ENCODE results near the gene SLAIN2.

Gene SLAIN2

DNA sequence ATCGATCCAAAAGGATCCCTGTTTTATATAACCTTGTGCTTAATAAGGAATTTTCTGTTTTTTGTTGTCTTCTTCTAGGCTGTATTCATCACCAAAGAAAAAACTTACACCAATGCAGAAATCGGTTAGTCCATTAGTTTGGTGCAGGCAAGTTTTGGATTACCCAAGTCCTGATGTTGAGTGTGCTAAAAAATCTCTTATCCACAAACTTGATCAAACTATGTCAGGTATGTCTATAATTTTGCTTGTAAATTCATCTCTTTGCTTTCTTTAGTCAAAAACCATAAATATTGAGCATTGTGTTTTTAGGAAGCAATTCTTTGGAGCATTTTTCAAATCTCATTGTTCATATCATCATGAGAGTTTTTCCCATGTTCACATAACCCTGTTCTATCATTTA, 28.4 kb downstream of the SLAIN2 start:
- DNase-seq (ENCODE audit: low read depth) = no peak

DNA sequence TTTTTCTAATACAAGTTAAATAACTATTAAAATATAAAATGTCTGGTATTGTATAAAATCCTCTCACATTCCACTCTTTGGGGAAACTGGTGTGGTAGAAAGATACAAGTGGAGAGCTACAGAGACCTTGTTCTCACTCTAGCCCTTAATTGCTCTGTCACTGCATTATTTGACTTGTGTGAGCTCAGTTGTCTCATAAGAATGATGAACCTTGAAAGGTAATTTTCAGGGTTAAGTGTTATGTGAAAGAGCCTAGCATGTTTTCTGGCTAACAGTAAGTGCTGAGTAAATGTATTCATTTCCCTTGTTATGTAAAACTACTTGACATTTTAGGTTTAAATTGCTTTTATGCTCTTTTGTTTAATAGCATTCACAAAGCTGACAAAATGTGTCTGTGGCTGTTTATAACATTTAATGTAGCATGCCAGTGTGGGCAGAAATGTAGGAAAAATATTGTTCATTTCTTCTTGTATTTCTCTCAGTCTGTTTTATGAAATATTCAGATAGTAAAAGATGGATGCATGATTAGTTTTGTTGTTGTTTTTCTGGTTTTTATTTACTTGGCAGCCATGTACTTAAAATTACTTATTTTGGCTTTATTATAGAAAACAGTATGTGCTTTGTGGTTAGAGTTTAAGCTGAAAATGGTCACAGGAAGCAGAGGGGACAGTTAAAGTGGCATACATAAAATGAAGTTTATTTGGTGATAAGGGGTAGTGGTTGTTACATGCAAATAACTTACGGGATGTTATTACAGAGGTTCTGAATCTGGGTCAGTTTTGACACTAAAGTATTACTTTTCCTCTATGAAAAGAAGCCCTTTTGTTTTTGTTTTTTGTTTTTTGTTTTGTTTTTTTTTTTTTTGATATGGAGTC, 29.2 kb downstream of the SLAIN2 start:
- no peak for DNase-seq (ENCODE audit: low read depth)

DNA sequence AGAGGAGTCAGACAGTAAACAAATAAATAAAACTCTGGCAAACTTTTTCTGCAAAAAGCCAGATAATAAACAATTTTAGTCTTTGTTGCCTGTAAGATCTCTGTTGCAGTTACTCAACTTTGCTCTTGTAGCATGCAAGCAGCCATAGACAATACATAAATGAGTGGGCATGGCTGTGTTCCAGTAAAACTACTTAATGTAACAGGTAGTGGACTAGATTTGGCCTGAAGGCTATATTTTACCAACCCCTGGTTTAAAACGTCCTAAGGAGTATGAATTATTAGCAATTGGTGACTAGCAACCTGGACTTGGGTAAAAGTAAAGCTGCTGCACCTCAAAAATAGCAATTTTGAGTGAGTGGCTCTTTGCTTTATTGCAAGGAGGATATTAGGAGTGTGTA, 30.9 kb downstream of the SLAIN2 start:
- no peak for DNase-seq (ENCODE audit: low read depth)

DNA sequence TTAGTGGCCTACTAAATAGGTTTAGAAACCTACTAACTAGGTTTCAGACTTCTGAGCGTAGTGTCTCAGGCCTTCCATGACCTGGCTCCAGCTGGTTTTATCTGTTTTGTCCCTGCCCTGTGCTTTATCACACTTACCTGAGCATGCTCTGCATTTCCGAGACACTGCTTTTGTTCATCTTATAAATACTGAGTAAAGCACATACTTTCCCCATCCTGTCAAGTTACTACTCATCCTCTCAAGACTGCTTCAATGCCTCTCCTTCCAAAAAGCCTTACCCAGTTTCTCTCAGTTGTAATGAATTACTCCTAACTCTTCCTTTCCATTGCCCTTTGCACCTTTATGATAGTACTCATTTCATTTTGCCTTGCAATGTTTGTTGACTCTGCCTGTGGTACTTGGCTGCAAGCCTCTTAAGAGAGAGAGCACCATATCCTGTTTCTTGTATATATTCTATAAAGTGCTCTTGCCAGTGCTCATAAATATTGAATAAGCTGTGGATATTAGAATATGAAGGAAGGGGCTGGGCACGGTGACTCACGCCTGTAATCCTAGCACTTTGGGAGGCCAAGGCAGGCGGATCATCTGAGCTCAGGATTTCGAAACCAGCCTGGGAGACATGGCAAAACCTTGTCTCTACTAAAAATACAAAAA, 34.4 kb downstream of the SLAIN2 start:
- DNase-seq (ENCODE audit: low read depth) = peak; percentile 91

DNA sequence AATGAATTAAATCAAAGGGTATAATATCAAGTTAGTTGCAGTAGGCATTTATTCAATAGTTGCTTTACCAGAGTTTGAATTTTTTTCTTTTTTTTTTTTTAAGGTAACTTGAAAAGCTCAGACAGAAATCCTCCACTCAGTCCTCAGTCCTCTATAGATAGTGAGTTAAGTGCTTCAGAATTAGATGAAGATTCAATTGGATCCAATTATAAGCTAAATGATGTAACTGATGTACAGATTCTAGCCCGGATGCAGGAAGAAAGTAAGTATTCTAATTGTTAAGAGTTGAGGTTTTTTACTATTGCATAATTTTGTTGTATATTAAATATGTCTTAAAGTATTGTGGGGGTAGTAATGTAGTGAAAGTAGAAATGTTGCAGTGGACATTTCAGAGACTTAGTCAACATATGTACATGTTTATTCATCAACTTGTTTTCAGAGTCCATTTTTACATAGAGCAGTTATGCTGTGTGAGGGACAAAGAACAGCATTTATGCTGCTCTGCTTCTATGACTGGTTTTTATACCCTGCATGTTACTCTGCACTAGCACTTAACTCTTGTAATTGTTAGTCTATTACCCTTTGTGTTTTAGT, 38.4 kb downstream of the SLAIN2 start:
- DNase-seq (ENCODE audit: low read depth) = peak; percentile 34

DNA sequence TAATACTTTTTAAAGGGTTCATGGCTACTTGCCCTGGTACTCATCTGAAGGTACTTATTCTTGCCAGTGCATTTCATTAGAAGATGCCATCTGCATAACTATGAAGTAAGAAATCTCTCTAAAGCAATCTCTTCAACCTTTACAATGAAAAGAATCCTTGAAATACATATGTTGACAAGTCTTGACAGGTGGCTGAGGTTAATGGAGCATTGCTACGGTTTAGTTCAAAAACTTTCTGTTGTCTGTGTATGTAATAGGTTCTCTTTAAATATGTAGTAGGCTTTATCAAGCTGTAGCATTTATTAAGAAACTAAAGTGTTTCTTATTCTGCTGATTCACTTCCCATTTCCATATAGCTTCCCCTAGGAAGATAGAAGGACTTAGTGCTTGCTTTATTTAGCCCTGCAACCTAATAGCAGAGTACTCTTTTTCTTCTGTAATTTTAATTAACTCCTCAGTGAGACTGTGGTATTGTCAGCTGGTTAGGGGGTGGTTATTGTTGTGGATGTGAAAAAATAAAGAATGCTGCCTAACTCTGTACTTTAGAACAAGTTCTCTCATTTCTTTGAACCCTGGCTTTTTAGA, 39.3 kb downstream of the SLAIN2 start:
- no peak for DNase-seq (ENCODE audit: low read depth)

DNA sequence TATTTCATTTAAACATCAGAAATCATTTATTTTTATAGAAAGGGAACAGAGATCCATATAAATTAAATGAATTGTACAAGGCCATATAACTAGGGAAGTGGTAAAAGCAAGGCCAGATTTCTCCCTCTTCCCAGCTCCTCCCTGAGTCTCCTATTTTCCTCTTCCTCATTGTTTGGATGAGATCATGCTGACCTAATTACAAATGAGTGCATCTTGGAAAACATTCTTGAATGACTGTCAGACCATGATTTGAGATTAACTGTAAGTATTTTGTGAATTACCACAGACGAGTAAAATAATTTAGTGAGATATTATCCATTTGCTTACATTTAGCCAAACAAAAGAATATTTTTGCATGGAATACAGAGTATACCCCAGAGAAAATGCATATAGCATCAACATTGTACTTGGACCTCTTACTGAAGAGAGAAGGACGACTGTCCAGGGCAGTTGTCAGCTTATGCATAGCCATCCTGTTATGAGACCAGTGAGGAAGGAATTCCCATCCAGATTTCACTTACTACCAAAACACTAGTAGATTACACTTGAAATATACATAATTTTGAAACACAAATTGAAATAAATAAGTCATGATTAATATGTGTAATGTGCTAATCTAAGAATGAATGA, 47.3 kb downstream of the SLAIN2 start:
- peak; percentile 65 for DNase-seq (ENCODE audit: low read depth)

DNA sequence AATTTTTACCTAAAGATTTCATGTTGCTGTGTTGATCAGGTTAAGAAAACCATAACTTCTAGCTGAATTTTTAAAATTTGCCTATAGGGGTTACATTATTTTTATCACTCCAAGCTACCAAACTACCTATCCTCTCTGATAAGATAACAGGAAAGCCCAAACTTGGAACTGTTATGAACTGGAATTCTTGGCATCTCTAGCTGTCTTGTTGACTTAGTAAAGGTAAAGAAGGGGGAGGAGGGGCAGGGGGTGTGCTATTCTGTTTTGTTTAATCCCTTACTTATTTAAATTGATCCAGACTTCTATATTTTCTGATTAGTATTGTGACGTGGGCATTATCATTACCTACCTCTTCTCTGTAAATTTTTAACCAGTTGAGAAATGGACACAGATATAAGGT, 54.7 kb downstream of the SLAIN2 start:
- DNase-seq (ENCODE audit: low read depth) = no peak

DNA sequence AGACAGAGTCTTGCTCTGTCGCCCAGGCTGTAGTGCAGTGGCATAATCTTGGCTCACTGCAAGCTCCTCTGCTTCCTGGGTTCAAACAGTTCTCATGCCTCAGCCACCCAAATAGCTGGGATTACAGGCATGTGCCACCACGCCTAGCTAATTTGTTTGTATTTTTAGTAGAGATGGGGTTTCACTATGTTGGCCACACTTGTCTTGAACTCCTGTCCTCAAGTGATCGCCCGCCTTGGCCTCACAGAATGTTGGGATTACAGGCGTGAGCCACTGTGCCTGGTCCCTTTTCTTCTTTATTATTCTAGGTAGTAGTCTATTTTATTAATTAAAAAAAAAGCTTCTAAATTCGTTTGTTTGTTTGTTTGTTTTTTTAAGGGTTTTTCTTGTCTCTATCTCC, 59.1 kb downstream of the SLAIN2 start:
- no peak for DNase-seq (ENCODE audit: low read depth)

DNA sequence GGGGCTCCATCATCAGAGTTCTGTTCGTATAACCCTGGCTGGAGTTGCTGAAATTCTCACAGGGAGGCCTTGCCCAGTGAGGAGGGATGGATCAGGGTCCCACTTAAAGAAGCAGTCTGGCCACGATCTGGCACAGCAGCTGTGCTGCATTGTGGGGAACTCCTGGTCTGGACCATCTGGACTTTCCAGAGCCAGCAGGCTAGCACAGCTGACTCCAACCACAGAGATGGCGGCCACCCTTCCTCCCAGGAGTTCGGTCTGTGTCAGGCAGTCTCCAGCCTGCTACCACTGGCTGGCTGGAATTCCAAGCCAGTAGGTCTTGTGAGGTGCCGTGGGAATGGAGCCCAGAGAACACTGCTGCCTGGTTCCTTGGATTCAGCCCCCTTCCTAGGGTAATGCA, 62.0 kb downstream of the SLAIN2 start:
- no peak for DNase-seq (ENCODE audit: low read depth)

DNA sequence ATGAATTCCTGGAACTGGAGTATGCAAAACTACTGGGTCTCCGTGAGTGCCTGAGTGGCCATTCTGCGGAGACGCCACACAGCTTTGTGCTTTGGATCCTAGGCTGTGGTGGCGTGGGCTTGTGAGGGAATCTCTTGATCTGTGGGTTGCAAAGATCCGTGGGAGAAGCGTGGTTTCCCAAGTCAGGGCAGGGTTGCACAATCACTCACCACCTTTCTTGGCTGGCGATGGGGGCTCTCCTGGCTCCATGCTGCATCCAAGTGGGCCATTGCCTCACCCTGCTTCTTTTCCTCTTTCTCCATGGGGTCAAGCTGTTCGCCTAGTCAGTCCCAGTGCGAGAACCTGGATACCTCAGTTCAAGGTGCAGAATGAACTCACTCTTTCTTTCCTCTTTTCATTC, 62.5 kb downstream of the SLAIN2 start:
- DNase-seq (ENCODE audit: low read depth) = no peak

DNA sequence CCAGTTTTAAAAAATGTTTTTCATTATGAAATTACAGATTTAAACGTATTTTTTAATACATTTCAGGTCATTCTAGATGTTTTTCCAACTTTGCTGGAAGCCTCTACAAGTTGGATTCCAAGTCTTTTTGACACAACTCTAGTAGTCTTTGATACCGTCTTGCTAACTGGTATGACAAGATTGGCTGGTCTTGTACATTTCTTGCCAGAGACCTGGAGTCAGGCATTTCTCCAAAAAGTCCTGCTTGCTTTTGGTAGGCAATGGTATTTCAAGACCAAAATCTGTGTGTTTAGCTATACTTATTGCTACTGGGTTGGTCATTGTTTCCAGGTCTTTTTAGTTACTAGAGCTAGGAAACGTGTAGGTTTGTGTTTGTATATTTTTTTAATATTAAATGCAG, 64.6 kb downstream of the SLAIN2 start:
- no peak for DNase-seq (ENCODE audit: low read depth)

DNA sequence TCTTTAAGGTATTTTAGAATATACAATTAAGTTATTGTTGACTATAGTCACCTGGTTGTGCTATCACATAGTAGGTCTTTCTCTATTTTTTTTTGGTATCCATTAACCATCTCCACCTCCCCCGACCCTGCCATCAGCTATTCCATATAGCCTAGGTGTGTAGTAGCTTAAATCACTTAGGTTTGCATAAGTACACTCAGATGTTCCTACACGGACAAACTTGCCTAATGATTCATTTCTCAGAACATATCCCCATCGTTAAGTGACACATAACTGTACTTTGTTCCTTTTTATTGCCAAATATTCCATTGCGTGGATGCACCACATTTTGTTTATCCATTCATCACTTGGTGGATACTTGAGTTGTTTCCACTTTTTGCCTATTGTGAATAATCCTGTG, 67.9 kb downstream of the SLAIN2 start:
- peak; percentile 14 for DNase-seq (ENCODE audit: low read depth)

DNA sequence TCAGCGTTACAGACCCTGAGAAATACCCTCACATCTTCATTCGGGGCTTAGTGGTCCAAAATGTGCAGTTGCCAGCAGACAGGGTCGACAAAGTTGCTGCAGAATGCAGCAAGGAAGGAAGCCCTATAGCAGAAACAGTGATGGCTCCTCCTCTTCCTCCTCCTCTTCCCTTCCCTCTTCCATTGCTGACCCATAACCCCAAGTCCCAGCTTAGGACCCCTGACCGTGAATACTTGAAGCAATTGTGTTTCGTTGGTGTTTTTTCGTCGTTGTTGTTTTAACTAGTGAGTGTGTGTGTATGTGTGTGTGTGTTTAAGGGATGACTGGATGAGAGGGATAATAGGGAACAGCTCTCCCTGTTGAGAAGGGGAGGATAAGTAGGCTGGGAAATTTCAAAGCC, 69.5 kb downstream of the SLAIN2 start:
- no peak for DNase-seq (ENCODE audit: low read depth)

DNA sequence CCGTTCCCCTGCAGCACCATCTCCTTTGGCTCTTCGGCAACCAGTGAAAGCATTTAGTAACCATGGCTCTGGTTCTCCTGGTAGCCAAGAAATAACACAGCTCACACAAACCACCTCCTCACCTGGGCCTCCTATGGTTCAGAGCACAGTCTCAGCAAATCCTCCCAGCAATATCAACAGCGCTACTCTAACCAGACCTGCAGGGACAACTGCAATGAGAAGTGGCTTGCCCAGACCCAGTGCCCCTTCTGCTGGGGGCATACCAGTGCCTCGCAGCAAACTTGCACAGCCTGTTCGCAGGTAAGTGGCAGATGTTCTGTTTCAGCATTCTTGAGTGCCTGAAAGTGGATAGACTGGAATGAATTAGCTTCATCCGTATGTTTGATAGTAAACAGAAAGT, 78.8 kb downstream of the SLAIN2 start:
- DNase-seq (ENCODE audit: low read depth) = no peak

DNA sequence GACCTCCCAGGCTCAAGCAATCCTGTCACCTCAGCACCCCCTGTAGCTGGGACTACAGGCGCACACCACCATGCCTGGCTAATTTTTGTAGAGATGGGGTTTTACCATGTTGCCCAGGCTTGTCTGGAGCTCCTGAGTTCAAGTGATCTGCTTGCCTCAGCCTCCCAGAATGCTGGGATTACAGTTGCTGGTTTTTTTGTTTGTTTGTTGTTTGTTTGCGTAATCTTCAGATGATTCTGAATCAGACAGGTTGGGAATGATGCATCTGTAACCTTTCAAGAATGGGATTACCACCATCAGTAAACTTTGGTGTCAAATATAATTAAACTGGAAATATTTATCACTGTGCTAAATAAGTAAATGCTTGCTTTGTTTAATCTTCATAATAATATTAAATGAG, 79.8 kb downstream of the SLAIN2 start:
- DNase-seq (ENCODE audit: low read depth) = no peak

DNA sequence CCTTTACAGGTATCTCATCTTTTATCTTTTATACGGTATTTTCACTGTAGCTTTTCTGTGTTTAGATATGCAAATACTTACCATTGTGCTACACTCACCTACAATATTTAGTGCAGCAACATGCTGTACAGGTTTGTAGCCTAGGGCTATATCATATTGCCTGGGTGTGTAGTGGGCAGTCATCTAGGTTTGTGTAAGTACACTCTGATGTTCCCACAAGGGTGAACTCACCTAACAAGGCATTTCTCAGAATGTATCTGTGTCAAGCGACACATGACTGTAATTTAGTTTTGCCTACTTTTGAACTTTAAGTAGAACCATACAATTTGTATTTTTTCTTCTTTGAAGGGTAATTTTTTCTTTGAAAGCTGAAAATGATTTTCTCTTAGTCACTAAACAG, 87.6 kb downstream of the SLAIN2 start:
- no peak for DNase-seq (ENCODE audit: low read depth)

DNA sequence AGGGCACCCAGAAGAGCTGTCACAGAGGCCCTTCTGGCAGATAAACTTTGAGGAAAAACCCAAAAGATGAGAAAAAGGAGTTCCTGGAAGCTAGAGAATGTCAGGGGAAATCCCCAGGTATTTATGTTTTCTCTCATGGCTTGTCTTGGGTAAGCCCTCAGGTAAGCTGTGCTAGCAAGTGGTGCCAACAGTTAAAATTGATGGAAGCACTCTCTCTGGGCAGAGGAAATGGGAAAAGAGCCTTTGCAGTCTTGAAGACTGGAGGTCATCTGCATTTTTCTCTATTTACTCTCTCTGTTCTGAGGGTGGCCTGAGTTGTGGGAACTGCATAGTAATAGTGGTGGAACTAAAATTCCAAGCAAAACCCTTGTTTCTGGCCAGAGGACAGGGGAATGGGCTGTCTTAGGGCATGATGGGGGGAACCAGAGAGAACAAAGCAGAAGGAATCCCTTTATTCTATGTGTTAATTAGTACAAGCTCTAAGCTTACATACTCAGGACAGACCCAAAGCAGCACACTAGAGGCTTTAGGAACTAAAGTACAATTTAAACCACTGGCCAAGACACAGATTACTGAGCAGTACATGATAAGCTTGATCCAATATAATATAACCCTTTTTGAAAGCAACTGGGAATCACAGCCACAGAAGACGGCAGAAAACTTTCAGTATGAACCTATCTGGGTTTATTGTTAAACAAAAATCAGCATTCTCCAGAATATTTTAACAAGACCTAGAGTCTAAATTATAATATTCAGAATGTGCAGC, 88.6 kb downstream of the SLAIN2 start:
- DNase-seq (ENCODE audit: low read depth) = no peak

DNA sequence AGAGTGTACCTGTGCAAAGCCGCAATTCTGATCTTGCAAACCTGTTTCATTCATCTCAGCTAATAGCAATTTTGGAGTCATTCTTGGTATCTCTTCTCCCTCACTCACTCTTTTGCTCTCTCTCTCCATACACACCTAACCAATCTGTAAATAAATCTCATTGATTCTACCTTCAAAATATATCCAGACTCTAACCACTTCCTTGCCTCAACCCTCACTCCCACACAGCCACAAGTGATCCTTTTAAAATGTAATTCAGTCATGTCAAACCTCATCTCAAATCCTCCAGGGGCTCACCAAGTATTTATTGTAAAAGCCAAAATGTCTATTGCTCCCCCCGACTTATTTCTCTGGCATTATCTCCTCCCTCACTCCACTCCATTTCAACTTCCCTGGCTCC, 90.1 kb downstream of the SLAIN2 start:
- no peak for DNase-seq (ENCODE audit: low read depth)

DNA sequence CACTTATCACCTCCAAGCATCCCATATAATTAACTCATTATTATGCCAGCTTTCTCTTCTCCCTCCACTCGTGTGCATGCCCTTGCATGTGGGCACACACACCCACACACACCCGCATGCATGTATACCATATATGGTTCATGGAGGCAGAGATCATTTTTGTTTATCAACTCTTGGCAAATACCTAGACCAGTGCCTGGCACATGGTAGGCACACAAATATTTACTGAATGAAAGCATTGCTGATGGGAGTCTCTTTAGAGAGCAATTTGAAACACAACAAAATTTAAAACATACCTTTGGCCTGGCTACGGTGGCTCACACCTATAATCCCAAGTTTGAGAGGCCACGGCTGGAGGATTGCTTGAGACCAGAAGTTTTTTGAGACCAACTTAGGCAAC, 90.7 kb downstream of the SLAIN2 start:
- no peak for DNase-seq (ENCODE audit: low read depth)

DNA sequence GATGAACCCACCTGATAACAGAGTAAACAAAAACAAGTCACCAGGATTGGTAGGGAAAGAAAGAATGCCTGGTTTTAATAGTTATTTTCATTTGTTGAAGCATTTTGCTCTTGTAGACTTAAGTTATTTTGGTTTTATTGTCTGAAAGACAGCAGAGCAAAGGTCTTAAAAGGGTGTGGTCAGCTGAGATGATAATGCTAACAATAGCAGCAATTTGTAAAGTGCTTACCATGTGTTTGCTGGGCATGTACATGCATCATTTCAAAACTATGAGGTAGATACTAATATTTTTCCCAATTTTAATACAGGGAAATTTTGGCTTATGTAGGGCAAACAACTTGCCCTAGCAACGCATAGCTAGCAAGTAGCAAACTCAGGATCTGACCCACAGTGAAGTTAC, 95.0 kb downstream of the SLAIN2 start:
- DNase-seq (ENCODE audit: low read depth) = no peak

DNA sequence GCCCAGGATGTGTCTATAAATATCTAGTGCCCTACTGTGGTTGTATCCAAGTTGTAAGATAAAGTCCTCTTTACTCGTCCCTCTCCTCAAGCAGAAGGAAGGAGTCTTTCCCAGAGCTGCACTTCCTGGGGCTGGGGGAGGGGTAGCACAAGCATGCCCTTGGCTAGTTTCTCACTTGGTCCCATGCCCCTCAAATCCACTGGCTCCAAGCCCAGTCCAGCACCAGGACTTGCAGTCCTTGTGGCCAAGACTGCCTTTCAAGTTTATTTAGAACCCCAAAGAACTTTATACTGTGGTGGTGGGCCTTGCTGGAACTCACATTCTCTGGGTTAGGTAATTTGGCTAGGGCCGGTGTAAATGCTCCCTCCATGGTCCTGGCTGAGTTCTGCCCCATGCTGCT, 98.7 kb downstream of the SLAIN2 start:
- DNase-seq (ENCODE audit: low read depth) = no peak

Data from iris pigment epithelial cell (primary cell).